Fibroblast of mammary gland (primary cell): Measurements from ENCODE around the gene ADH1C.
"Not testable (repeated sequence)": the region's sequence is repeated elsewhere in the genome, so short reads cannot be mapped to it uniquely, and the experiment has no call there.

Experiments used
- DNase-seq: peaks from one replicate; pipeline ENCODE4 v3.0.0-alpha.2; 2010; ENCODE audit warnings: low read depth
- H3K4me3 ChIP-seq: 2 replicates; pipeline ENCODE4 v1.5.1; 2011; ENCODE audit warnings: low read depth, mild to moderate bottlenecking, low read length, moderate library complexity; ENCODE audit not compliant: control insufficient read depth
- CTCF ChIP-seq: conservative IDR thresholded peaks from 2 replicates; pipeline ENCODE4 v1.5.1; 2011; ENCODE audit warnings: low read depth, low read length, inconsistent platforms; ENCODE audit not compliant: control insufficient read depth, insufficient read depth

ADH1C gene

GRCh38 chr4:99378876-99379275, 26.3 kb upstream of the ADH1C start:
- H3K4me3 ChIP-seq, result no peak overlapping the region
- no peak for DNase-seq
- TF ChIP-seq CTCF, result no peak

- DNase-seq, result peak; percentile 71
- TF ChIP-seq CTCF, result peak; percentile 66
- H3K4me3 ChIP-seq, result not testable (repeated sequence)
Measured at GRCh38 chr4:99377341-99377740, 24.8 kb upstream of the ADH1C start.

GRCh38 chr4:99372464-99372863, 19.9 kb upstream of the ADH1C start:
- not testable (repeated sequence) for H3K4me3 ChIP-seq, DNase-seq

GRCh38 chr4:99367817-99368216, 15.3 kb upstream of the ADH1C start:
- H3K4me3 ChIP-seq, DNase-seq: not testable (repeated sequence)

- DNase-seq, result no peak
- TF ChIP-seq CTCF, result no peak
- H3K4me3 ChIP-seq, result no peak overlapping the region
Measured at GRCh38 chr4:99366491-99366890, 13.9 kb upstream of the ADH1C start.

- H3K4me3 ChIP-seq, result no peak overlapping the region
- no peak for DNase-seq
- no peak for TF ChIP-seq CTCF
Measured at GRCh38 chr4:99362768-99363167, 10.2 kb upstream of the ADH1C start.

GRCh38 chr4:99361899-99362275, 9.3 kb upstream of the ADH1C start:
- no peak overlapping the region for H3K4me3 ChIP-seq
- TF ChIP-seq CTCF, result no peak
- no peak for DNase-seq

- TF ChIP-seq CTCF, result no peak
- no peak overlapping the region for H3K4me3 ChIP-seq
- DNase-seq, result no peak
Measured at GRCh38 chr4:99361268-99361898, 8.8 kb upstream of the ADH1C start.
